ENCODE data around the gene PGS1.

Gene PGS1

DNA sequence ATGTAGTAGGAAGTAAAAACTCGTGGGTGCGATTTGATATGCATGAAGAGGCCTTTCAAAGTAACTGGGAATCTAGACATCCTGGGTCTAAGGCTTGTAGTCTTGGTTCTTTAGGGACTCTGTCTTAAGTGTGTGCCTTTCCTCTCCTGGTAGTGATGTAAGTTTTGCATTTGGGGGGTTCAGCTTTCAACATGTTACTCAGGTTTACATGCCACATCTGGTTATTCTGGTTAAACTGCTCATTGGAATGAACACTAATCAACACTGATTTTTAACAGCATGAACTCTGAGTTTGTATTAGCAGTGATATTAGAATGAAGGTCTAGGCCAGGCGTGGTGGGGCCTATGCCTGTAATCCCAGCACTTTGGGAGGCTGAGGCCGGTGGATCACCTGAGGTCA lies 15.1 kb downstream of the PGS1 start:
- H3K36me3 ChIP-seq (replicated peaks): peaks cover 44% of the 10 kb centered on the region
- no peak overlapping the region for H3K4me3 ChIP-seq
- no peaks in the 10 kb centered on the region for H3K27me3 ChIP-seq (ENCODE audit: low read depth)
- H3K9me3 ChIP-seq: no peaks in the 10 kb centered on the region
- no peaks in the 10 kb centered on the region for H3K4me1 ChIP-seq
- in situ Hi-C loops (cut with MboI; ENCODE audit: low sequenced_read_pairs): no loop called here
- no peak for DNase-seq (ENCODE audit: low spot score in 2 of 2)

DNA sequence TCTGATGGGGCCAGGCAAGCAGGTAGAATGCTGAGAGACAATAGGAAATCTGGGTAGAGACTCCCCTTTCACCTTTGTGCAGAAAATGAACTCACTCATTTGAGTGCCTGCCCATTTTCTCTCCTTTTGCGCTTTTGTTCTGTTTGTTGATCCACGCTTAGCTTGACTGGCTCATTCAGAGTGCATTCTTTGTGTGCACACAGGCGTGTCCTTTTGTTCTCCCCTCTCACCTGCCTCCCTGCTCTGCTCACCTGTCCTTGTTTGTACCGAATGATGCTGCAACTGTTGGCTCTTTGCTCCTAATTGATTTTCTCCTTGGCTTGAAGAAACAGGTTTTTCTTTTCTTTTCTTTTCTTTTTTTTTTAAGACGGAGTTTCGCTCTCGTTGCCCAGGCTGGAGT lies 15.8 kb downstream of the PGS1 start:
- DNase-seq (ENCODE audit: low spot score in 2 of 2): no peak
- no peaks in the 10 kb centered on the region for H3K27me3 ChIP-seq (ENCODE audit: low read depth)
- H3K4me1 ChIP-seq: no peaks in the 10 kb centered on the region
- H3K36me3 ChIP-seq (replicated peaks): peaks cover 49% of the 10 kb centered on the region
- no peaks in the 10 kb centered on the region for H3K9me3 ChIP-seq
- in situ Hi-C loops (cut with MboI; ENCODE audit: low sequenced_read_pairs): no loop called here
- no peak overlapping the region for H3K4me3 ChIP-seq

DNA sequence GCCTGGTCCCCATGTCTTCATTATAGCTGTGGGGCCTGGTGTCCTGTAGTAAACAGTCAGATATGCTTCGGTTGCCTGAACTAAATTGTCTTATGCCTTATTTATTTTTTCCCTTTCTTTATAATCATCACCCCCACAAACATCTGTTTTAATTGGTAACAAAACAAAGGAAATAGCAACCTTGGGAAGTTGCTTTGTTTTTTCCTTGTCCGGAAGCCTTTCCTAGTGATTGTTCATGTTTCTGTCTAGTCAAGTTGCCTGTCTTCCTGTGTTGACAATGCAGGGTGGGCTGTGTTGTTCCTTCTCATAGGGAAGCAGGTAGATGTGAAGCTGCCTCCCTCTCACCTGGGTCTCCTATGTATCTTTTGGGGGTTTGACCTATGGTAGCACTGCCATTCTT lies 16.7 kb downstream of the PGS1 start:
- Histone ChIP-seq H3K4me1 (no peaks in the 10 kb centered on the region), H3K27me3 (ENCODE audit: low read depth) (no peaks in the 10 kb centered on the region), H3K4me3 (no peak overlapping the region), H3K9me3 (no peaks in the 10 kb centered on the region), H3K36me3 (replicated peaks) (peaks cover 58% of the 10 kb centered on the region)
- DNase-seq (ENCODE audit: low spot score in 2 of 2): no peak
- in situ Hi-C loops (cut with MboI; ENCODE audit: low sequenced_read_pairs): no loop called here

GRCh38 chr17:78396441-78397337 lies 18.2 kb downstream of the PGS1 start:
- DNase-seq (ENCODE audit: low spot score in 2 of 2): no peak
- H3K27me3 ChIP-seq (ENCODE audit: low read depth): no peaks in the 10 kb centered on the region
- in situ Hi-C loops (cut with MboI; ENCODE audit: low sequenced_read_pairs): no loop called here
- peaks cover 70% of the 10 kb centered on the region for H3K36me3 ChIP-seq (replicated peaks)
- no peaks in the 10 kb centered on the region for H3K4me1 ChIP-seq
- H3K9me3 ChIP-seq: no peaks in the 10 kb centered on the region
- H3K4me3 ChIP-seq: no peak overlapping the region

- no peak for DNase-seq (ENCODE audit: low spot score in 2 of 2)
- no peaks in the 10 kb centered on the region for H3K27me3 ChIP-seq (ENCODE audit: low read depth)
- in situ Hi-C loops (cut with MboI; ENCODE audit: low sequenced_read_pairs): no loop called here
Observed at GRCh38 chr17:78397681-78398101, 19.2 kb downstream of the PGS1 start.

DNA sequence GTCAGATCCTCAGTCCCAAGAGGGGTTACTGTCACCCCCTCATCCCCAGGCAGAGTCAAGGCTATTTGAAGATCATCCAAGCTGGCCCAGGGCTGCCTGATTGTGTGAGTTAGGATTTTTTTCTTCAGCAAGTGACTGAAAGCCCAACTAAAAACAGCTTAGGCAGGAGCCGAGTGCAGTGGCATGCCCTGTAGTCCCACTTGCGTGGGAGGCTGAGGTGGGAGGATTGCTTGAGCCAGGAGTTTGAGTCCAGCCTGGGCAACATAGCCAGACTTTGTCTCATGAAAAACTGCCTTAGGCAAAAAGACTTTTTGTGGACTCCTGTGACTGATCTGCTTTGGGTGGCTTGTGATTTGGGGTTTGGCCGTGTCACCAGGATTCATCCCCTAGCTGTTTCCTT lies 19.9 kb downstream of the PGS1 start:
- peaks cover 73% of the 10 kb centered on the region for H3K36me3 ChIP-seq (replicated peaks)
- no peak overlapping the region for H3K4me3 ChIP-seq
- in situ Hi-C loops (cut with MboI; ENCODE audit: low sequenced_read_pairs): no loop called here
- H3K9me3 ChIP-seq: no peaks in the 10 kb centered on the region
- no peak for DNase-seq (ENCODE audit: low spot score in 2 of 2)
- H3K4me1 ChIP-seq: no peaks in the 10 kb centered on the region
- no peaks in the 10 kb centered on the region for H3K27me3 ChIP-seq (ENCODE audit: low read depth)

More at GRCh38 chr17:78397681-78398101, 19.2 kb downstream of the PGS1 start:
- Histone ChIP-seq H3K36me3 (replicated peaks) (peaks cover 71% of the 10 kb centered on the region), H3K4me3 (no peak overlapping the region), H3K4me1 (no peaks in the 10 kb centered on the region), H3K9me3 (no peaks in the 10 kb centered on the region)

- in situ Hi-C loops (cut with MboI; ENCODE audit: low sequenced_read_pairs): no loop called here
- H3K27me3 ChIP-seq (ENCODE audit: low read depth): no peaks in the 10 kb centered on the region
- H3K9me3 ChIP-seq: no peaks in the 10 kb centered on the region
- no peak overlapping the region for H3K4me3 ChIP-seq
- H3K36me3 ChIP-seq (replicated peaks): peaks cover 76% of the 10 kb centered on the region
- H3K4me1 ChIP-seq: no peaks in the 10 kb centered on the region
- DNase-seq (ENCODE audit: low spot score in 2 of 2): no peak
Observed at GRCh38 chr17:78399028-78399692, 20.7 kb downstream of the PGS1 start.

GRCh38 chr17:78399693-78400144 lies 21.3 kb downstream of the PGS1 start:
- in situ Hi-C loops (cut with MboI; ENCODE audit: low sequenced_read_pairs): no loop called here
- Histone ChIP-seq H3K36me3 (replicated peaks) (peaks cover 81% of the 10 kb centered on the region), H3K27me3 (ENCODE audit: low read depth) (no peaks in the 10 kb centered on the region), H3K9me3 (no peaks in the 10 kb centered on the region), H3K4me3 (no peak overlapping the region), H3K4me1 (no peaks in the 10 kb centered on the region)
- no peak for DNase-seq (ENCODE audit: low spot score in 2 of 2)

GRCh38 chr17:78400581-78401240 lies 22.3 kb downstream of the PGS1 start:
- Histone ChIP-seq H3K36me3 (replicated peaks) (peaks cover 71% of the 10 kb centered on the region), H3K27me3 (ENCODE audit: low read depth) (no peaks in the 10 kb centered on the region), H3K4me1 (no peaks in the 10 kb centered on the region), H3K4me3 (no peak overlapping the region), H3K9me3 (no peaks in the 10 kb centered on the region)
- no peak for DNase-seq (ENCODE audit: low spot score in 2 of 2)
- in situ Hi-C loops (cut with MboI; ENCODE audit: low sequenced_read_pairs): no loop called here

DNA sequence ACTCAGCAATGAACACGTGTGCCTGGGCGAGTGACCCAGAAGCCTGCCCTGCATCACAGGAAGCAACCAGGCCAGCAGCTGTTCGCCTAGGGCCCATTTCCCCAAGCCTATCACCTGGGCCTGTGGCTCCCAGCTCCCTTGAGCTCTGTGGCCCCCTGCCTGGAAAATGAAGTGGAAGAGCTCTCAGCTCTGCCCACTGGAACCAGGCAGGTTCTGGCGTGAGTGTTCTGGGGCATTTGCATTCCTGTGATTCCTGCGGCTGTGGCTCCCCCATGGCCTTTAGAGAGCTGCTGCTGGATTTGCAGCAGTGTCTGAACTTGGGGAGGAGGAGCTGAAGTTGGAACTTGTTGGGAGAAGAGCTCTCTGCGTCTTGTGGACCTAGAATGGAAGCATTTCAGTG lies 22.8 kb downstream of the PGS1 start:
- Histone ChIP-seq H3K4me3 (no peak overlapping the region), H3K36me3 (replicated peaks) (peaks cover 66% of the 10 kb centered on the region), H3K27me3 (ENCODE audit: low read depth) (no peaks in the 10 kb centered on the region), H3K4me1 (no peaks in the 10 kb centered on the region), H3K9me3 (no peaks in the 10 kb centered on the region)
- DNase-seq (ENCODE audit: low spot score in 2 of 2): no peak
- in situ Hi-C loops (cut with MboI; ENCODE audit: low sequenced_read_pairs): no loop called here

DNA sequence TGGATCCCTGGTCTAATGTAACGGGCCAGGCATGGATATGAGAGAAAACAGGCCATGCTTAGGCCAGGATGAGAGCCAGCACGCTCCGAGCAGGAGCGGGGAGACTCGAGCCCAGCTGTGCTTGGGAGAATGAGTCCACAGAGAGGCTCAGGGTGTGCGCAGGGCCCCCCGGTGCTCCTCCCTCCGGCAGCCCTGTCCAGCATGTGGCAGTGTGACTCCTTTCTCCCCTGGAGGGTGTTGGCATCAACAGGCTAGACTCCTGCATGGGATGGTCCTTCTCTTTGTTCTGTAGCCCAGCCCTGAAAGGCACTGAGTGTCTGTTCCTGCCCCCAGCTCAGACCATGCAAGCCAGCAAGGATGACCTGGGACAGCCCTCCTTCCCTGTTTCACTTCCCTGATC lies 23.4 kb downstream of the PGS1 start:
- H3K9me3 ChIP-seq: no peaks in the 10 kb centered on the region
- H3K4me3 ChIP-seq: no peak overlapping the region
- no peak for DNase-seq (ENCODE audit: low spot score in 2 of 2)
- H3K27me3 ChIP-seq (ENCODE audit: low read depth): no peaks in the 10 kb centered on the region
- H3K4me1 ChIP-seq: no peaks in the 10 kb centered on the region
- peaks cover 60% of the 10 kb centered on the region for H3K36me3 ChIP-seq (replicated peaks)
- in situ Hi-C loops (cut with MboI; ENCODE audit: low sequenced_read_pairs): no loop called here

- Histone ChIP-seq H3K9me3 (no peaks in the 10 kb centered on the region), H3K4me3 (no peak overlapping the region), H3K4me1 (no peaks in the 10 kb centered on the region), H3K27me3 (ENCODE audit: low read depth) (no peaks in the 10 kb centered on the region), H3K36me3 (replicated peaks) (peaks cover 44% of the 10 kb centered on the region)
- in situ Hi-C loops (cut with MboI; ENCODE audit: low sequenced_read_pairs): no loop called here
- DNase-seq (ENCODE audit: low spot score in 2 of 2): no peak
Observed at GRCh38 chr17:78403822-78404221, 25.4 kb downstream of the PGS1 start.

GRCh38 chr17:78406396-78406795 lies 27.9 kb downstream of the PGS1 start:
- peaks cover 33% of the 10 kb centered on the region for H3K36me3 ChIP-seq (replicated peaks)
- no peak overlapping the region for H3K4me3 ChIP-seq
- DNase-seq (ENCODE audit: low spot score in 2 of 2): no peak
- no peaks in the 10 kb centered on the region for H3K4me1 ChIP-seq
- in situ Hi-C loops (cut with MboI; ENCODE audit: low sequenced_read_pairs): no loop called here
- H3K9me3 ChIP-seq: no peaks in the 10 kb centered on the region
- H3K27me3 ChIP-seq (ENCODE audit: low read depth): no peaks in the 10 kb centered on the region; the same call in 1 of the 2 replicates

- DNase-seq (ENCODE audit: low spot score in 2 of 2): no peak
- Histone ChIP-seq H3K27me3 (ENCODE audit: low read depth) (no peaks in the 10 kb centered on the region; the same call in 1 of the 2 replicates), H3K36me3 (replicated peaks) (peaks cover 30% of the 10 kb centered on the region), H3K9me3 (no peaks in the 10 kb centered on the region), H3K4me1 (no peaks in the 10 kb centered on the region), H3K4me3 (no peak overlapping the region)
- in situ Hi-C loops (cut with MboI; ENCODE audit: low sequenced_read_pairs): no loop called here
Observed at GRCh38 chr17:78406920-78407319, 28.5 kb downstream of the PGS1 start.
